HepG2 (cell line): ENCODE data around the gene DLST. TPM values are rescaled to one million over a fixed set of nuclear protein-coding genes. Genes with fewer than 3 reads are reported as not detected.

Experiments
- ATAC-seq: fragments of 200-7000 bp; cut with Tn5 transposase; 3 replicates; pipeline ENCODE4 v1.9.1; 2020; ENCODE audit warnings: mild to moderate bottlenecking, moderate library complexity
- BruUV-seq: library from RNA; stranded (reverse); fragments of 400-500 nt; replicated peaks from 2 replicates; lab custom pipeline; 2021; lab: Mats Ljungman, UMichigan
- CTCF ChIA-PET: fragments of 300-600 bp; formaldehyde crosslinking; extraction: SDS; loops from one replicate; lab custom pipeline; 2021; ENCODE audit warnings: low total read pairs, inconsistent platforms, low intra/inter-chr PET ratio; lab: Yijun Ruan, JAX
- POLR2A ChIA-PET: fragments of 350-600 bp; sonication (Branson Sonifier 250); formaldehyde crosslinking; loops from one replicate; lab custom pipeline; 2020; ENCODE audit warnings: antibody characterized with exemption, inconsistent platforms; lab: Yijun Ruan, JAX
- DNase-seq: peaks from one replicate; pipeline ENCODE4 v3.0.0-alpha.2; 2015; ENCODE audit warnings: low spot score
- FAIRE-seq: peaks from 3 replicates; lab custom pipeline; 2011; peaks lifted over from hg19 to GRCh38; lab: Jason Lieb, UNC
- H2AFZ ChIP-seq: one replicate; pipeline ENCODE4 v1.6.1; 2011; ENCODE audit warnings: low read length, inconsistent platforms
- H3K27ac ChIP-seq: fragments of 300-600 bp; 3 replicates; pipeline ENCODE4 v1.8.0; 2011; ENCODE audit warnings: mixed run types, mild to moderate bottlenecking, mixed read lengths, low read length, inconsistent platforms; ENCODE audit not compliant: insufficient read depth; ENCODE audit errors: extremely low read length
- H3K27me3 ChIP-seq, 2 experiments: fragments of 200-600 bp in 1 of 2; 2 replicates in 1 of 2; 3 replicates in 1 of 2; pipeline versions ENCODE4 v1.6.0 to v1.8.0; 2011; ENCODE audit warnings: low read length in 2 of 2, mild to moderate bottlenecking in 2 of 2, moderate library complexity in 2 of 2, inconsistent platforms in 1 of 2; ENCODE audit not compliant: insufficient read depth in 2 of 2, control insufficient read depth in 1 of 2
- H3K36me3 ChIP-seq, 2 experiments: fragments of 200-600 bp in 1 of 2; replicated peaks in 1 of 2; 2 replicates in 1 of 2; 3 replicates in 1 of 2; pipeline versions ENCODE4 v1.5.1 to v1.8.0; 2011; ENCODE audit warnings: low read length in 2 of 2, inconsistent platforms in 1 of 2; ENCODE audit not compliant: insufficient read depth in 2 of 2, control insufficient read depth in 1 of 2
- H3K4me1 ChIP-seq: 2 replicates; pipeline ENCODE4 v1.5.1; 2012; ENCODE audit warnings: low read length, inconsistent platforms; ENCODE audit not compliant: insufficient read depth
- H3K4me2 ChIP-seq: 2 replicates; pipeline ENCODE4 v1.6.0; 2011; ENCODE audit warnings: low read depth, low read length, inconsistent platforms
- H3K4me3 ChIP-seq, 3 experiments: fragments of 200-600 bp in 1 of 3; sonication (generic), shearing (Covaris generic) in 1 of 3; replicated peaks in 1 of 3; 2 replicates each; pipeline ENCODE4 v1.5.1; 2011 to 2016; ENCODE audit warnings: low read length in 3 of 3, inconsistent platforms in 2 of 3, low read depth in 2 of 3, mild to moderate bottlenecking in 2 of 3, control low read depth in 1 of 3, mixed read lengths in 1 of 3; ENCODE audit not compliant: insufficient read depth in 1 of 3
- H3K79me2 ChIP-seq: one replicate; pipeline ENCODE4 v1.6.1; 2011; ENCODE audit warnings: low read length, inconsistent platforms; ENCODE audit not compliant: insufficient read depth
- H3K9ac ChIP-seq: 2 replicates; pipeline ENCODE4 v1.6.0; 2011; ENCODE audit warnings: mild to moderate bottlenecking, low read depth, low read length, inconsistent platforms; ENCODE audit not compliant: insufficient read depth
- H3K9me3 ChIP-seq: 2 replicates; pipeline ENCODE4 v1.5.1; 2012; ENCODE audit warnings: mild to moderate bottlenecking, low read length
- H4K20me1 ChIP-seq: 2 replicates; pipeline ENCODE4 v1.6.0; 2011; ENCODE audit warnings: inconsistent platforms, mild to moderate bottlenecking, low read length, moderate library complexity; ENCODE audit not compliant: insufficient read depth
- EED ChIP-seq: sonication (generic); formaldehyde crosslinking; IDR thresholded peaks from 2 replicates; pipeline ENCODE4 v1.5.0; 2020; ENCODE audit warnings: mild to moderate bottlenecking, missing genetic modification reagents
- MEF2D ChIP-seq: sonication (generic); formaldehyde crosslinking; IDR thresholded peaks from 2 replicates; pipeline ENCODE4 v1.5.1; 2020; ENCODE audit warnings: mild to moderate bottlenecking, missing genetic modification reagents
- NR2F1 ChIP-seq, 2 experiments: fragments of 450-650 bp in 1 of 2; formaldehyde crosslinking in 1 of 2; IDR thresholded peaks; 2 replicates each; pipeline versions ENCODE4 v1.5.0 to v1.6.1; 2016 to 2020; ENCODE audit warnings: mild to moderate bottlenecking in 1 of 2, missing compliant biosample characterization in 1 of 2, missing genetic modification reagents in 1 of 2, moderate library complexity in 1 of 2
- PHF5A ChIP-seq: IDR thresholded peaks from one replicate; pipeline ENCODE4 v1.6.1; 2018; ENCODE audit warnings: low read depth, missing genetic modification reagents; ENCODE audit not compliant: unreplicated experiment
- RORA ChIP-seq: sonication (generic); formaldehyde crosslinking; IDR thresholded peaks from 2 replicates; pipeline ENCODE4 v1.5.0; 2020; ENCODE audit warnings: mild to moderate bottlenecking, missing genetic modification reagents, moderate library complexity
- SMAD1 ChIP-seq: sonication (generic); formaldehyde crosslinking; IDR thresholded peaks from 2 replicates; pipeline ENCODE4 v1.4.0; 2020; ENCODE audit warnings: missing genetic modification reagents, low read depth, mild to moderate bottlenecking, borderline replicate concordance
- SP5 ChIP-seq: IDR thresholded peaks from 2 replicates; pipeline ENCODE4 v1.6.1; 2016; ENCODE audit warnings: low read depth, borderline replicate concordance
- ZMYM3 ChIP-seq: sonication (generic); formaldehyde crosslinking; IDR thresholded peaks from 2 replicates; pipeline ENCODE4 v1.5.1; 2020; ENCODE audit warnings: mild to moderate bottlenecking, missing genetic modification reagents
- ZNF326 ChIP-seq: sonication (generic); formaldehyde crosslinking; IDR thresholded peaks from 2 replicates; pipeline ENCODE4 v1.4.0; 2020; ENCODE audit warnings: missing genetic modification reagents, borderline replicate concordance
- ZNF850 ChIP-seq: sonication (generic); formaldehyde crosslinking; conservative IDR thresholded peaks from 2 replicates; pipeline ENCODE4 v1.9.0; 2021; ENCODE audit warnings: mild to moderate bottlenecking, missing genetic modification reagents
- WGBS: methylation state at CpG from one replicate; pipeline ENCODE4 v1.1.6; 2017; ENCODE audit warnings: low lambda C conversion rate; 5-methylcytosine and 5-hydroxymethylcytosine counted together
- in situ Hi-C: cut with HindIII; loops from 2 replicates; pipeline ENCODE4 v1.10.0; 2017; ENCODE audit warnings: low pct_unique_long_range_greater_than_20kb; ENCODE audit not compliant: extremely low pct_ligation_motif_present
- intact Hi-C: fragments of 100-400 bp; cut with micrococcal nuclease; formaldehyde crosslinking; loops from one replicate; pipeline ENCODE4 v1.10.0; 2022; ENCODE audit not compliant: unreplicated experiment
- polyA plus RNA-seq, 8 experiments: library from polyadenylated mRNA; depleted of rRNA in 3 of 8; stranded (reverse) in 7 of 8; unstranded in 1 of 8; fragments of >200 nt; fragmentation: Illumina TruSeq in 4 of 8; extraction: Trizol in 4 of 8; gene quantifications; 2 replicates each; pipeline versions ENCODE4 v1.2.1 to v1.2.3, GENCODE V29; 2011 to 2016; ENCODE audit warnings: low read depth in 4 of 8, missing spikeins in 1 of 8, mixed read lengths in 1 of 8; ENCODE audit not compliant: insufficient read depth in 1 of 8
- total RNA-seq, 5 experiments: library from RNA; depleted of rRNA; stranded (reverse); fragments of >200 nt; fragmentation: Illumina TruSeq; extraction: Trizol; gene quantifications; 2 replicates each; pipeline ENCODE4 v1.2.3, GENCODE V29; 2016; ENCODE audit warnings: low read depth in 1 of 5
- TF ChIP-seq, protein P1 (sequence below): sonication (generic); formaldehyde crosslinking; IDR thresholded peaks from 2 replicates; pipeline ENCODE4 v1.4.0; 2020; ENCODE audit warnings: mild to moderate bottlenecking, low read depth, missing genetic modification reagents
- TF ChIP-seq, protein P2 (sequence below), 2 experiments: sonication (generic) in 1 of 2; formaldehyde crosslinking in 1 of 2; IDR thresholded peaks; 2 replicates each; pipeline versions ENCODE4 v1.4.0 to v1.6.1; 2018 to 2020; ENCODE audit warnings: missing genetic modification reagents in 2 of 2, borderline replicate concordance in 1 of 2, low read depth in 1 of 2, mild to moderate bottlenecking in 1 of 2, missing biosample characterization in 1 of 2
- TF ChIP-seq, protein P3 (sequence below): sonication (generic); formaldehyde crosslinking; IDR thresholded peaks from 2 replicates; pipeline ENCODE4 v1.5.0; 2020; ENCODE audit warnings: mild to moderate bottlenecking, missing genetic modification reagents, borderline replicate concordance

Gene DLST
- total and polyA plus RNA-seq, 2 of the 13 experiments (the other 11 are each of a cell fraction or from before 2014, with no cell fraction given) = 56.5 to 94.3 TPM

DNA sequence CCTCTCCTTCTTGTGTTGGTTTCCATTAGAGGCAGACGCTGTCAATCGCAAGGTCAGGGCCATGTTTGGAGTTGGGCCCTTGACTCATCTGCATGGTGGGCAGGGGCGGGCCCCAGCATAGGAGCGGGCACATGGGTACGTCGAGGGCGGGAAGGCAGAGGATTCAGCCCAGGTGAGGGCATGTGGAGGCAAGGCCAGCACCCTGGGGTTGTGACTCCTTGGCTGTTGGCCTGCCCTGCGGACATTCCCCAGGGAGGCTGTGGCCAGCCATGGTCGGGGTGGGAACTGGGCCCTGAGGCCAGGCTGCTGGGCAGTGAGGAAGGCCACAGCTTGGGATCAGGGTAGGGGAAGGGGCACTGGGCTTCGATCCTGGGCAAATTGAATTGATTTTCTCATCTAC lies 31.1 kb downstream of the DLST start:
- Histone ChIP-seq H3K4me1 (peaks cover 11% of the 10 kb centered on the region; the same call in 1 of the 2 replicates), H3K79me2 (no peaks in the 10 kb centered on the region), H3K4me3 (no peak overlapping the region), H2AFZ (no peak overlapping the region)
- TF ChIP-seq RORA = no peak
- TF ChIP-seq, all 625 proteins: peak for 0
- ChIA-PET CTCF (interaction anchor here (1.0 to 4.1 kb wide), 2 partner anchors 173 to 175 kb away, joined by 3 to 44 read pairs; no protein-coding TSS in a partner anchor), POLR2A (no interaction called here)
- Histone ChIP-seq H4K20me1 (no peaks in the 10 kb centered on the region), H3K27ac (no peak overlapping the region), H3K4me2 (no peak overlapping the region), H3K9me3 (no peaks in the 10 kb centered on the region), H3K36me3 (no peaks in the 10 kb centered on the region), H3K27me3 (no peaks in the 10 kb centered on the region), H3K9ac (no peak overlapping the region)
- FAIRE-seq (no peak), DNase-seq (no peak), ATAC-seq (no peak)
- 91% methylated on average over 9 of the region's 10 CpGs for WGBS
- no TSS peak for BruUV-seq
- intact Hi-C loops = no loop called here
- in situ Hi-C loops = loop anchor here (5.0 kb wide), 1 partner anchor 180 kb away; no protein-coding TSS in a partner anchor

DNA sequence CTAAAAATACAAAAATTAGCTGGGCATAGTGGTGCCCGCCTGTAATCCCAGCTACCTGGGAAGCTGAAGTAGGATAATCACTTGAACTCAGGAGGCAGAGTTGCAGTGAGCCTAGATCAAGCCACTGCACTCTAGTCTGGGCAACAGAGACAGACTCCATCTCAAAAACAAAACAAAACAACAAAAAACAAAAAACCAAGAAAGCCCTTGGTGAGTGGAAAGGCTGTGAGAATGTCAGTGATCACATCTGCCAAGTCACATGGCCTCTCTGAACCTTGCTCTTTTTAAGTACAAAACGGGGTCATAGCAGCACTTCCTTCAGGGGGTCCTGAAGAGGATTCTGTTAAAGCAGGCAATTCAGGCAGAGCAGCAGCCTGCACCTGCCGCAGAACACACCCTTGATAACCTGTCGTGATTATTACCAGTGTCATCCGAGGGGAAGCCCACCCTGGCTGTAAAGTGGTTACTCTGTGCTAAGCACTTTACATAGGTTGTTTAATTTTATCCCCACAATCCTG lies 31.7 kb downstream of the DLST start:
- peaks cover 11% of the 10 kb centered on the region; the same call in 1 of the 2 replicates for H3K4me1 ChIP-seq
- FAIRE-seq (no peak), DNase-seq (no peak), ATAC-seq (no peak)
- no peaks in the 10 kb centered on the region for H4K20me1 ChIP-seq
- CTCF ChIA-PET = interaction anchor here (1.0 to 4.1 kb wide), 3 partner anchors 33 to 175 kb away, joined by 3 to 44 read pairs (median 8); no protein-coding TSS in a partner anchor
- POLR2A ChIA-PET = no interaction called here
- H3K79me2 ChIP-seq = no peaks in the 10 kb centered on the region
- 50% methylated on average over 3 of the region's 5 CpGs for WGBS
- no peaks in the 10 kb centered on the region for H3K36me3 ChIP-seq
- no peaks in the 10 kb centered on the region for H3K27me3 ChIP-seq
- no peaks in the 10 kb centered on the region for H3K9me3 ChIP-seq
- H3K9ac ChIP-seq = no peak overlapping the region
- no peak overlapping the region for H3K4me2 ChIP-seq
- H2AFZ ChIP-seq = no peak overlapping the region
- no TSS peak for BruUV-seq
- H3K27ac ChIP-seq = no peak overlapping the region
- intact Hi-C loops = no loop called here
- H3K4me3 ChIP-seq = no peak overlapping the region
- no peak for TF ChIP-seq MEF2D (CRISPR knock-in tag)
- TF ChIP-seq EED (CRISPR knock-in tag) = no peak
- TF ChIP-seq ZNF326 (CRISPR knock-in tag) = no peak
- no peak for TF ChIP-seq NR2F1 (CRISPR knock-in tag; IDR thresholded peaks at IDR 0.05)
- no peak for TF ChIP-seq ZMYM3
- no peak for TF ChIP-seq SP5 (CRISPR knock-in tag)
- TF ChIP-seq, protein P1, sequence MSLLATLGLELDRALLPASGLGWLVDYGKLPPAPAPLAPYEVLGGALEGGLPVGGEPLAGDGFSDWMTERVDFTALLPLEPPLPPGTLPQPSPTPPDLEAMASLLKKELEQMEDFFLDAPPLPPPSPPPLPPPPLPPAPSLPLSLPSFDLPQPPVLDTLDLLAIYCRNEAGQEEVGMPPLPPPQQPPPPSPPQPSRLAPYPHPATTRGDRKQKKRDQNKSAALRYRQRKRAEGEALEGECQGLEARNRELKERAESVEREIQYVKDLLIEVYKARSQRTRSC (CRISPR knock-in tag) = no peak
- no peak for TF ChIP-seq PHF5A
- TF ChIP-seq, protein P2, sequence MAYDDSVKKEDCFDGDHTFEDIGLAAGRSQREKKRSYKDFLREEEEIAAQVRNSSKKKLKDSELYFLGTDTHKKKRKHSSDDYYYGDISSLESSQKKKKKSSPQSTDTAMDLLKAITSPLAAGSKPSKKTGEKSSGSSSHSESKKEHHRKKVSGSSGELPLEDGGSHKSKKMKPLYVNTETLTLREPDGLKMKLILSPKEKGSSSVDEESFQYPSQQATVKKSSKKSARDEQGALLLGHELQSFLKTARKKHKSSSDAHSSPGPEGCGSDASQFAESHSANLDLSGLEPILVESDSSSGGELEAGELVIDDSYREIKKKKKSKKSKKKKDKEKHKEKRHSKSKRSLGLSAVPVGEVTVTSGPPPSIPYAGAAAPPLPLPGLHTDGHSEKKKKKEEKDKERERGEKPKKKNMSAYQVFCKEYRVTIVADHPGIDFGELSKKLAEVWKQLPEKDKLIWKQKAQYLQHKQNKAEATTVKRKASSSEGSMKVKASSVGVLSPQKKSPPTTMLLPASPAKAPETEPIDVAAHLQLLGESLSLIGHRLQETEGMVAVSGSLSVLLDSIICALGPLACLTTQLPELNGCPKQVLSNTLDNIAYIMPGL (CRISPR knock-in tag; IDR thresholded peaks at IDR 0.05; ENCODE audit: borderline replicate concordance in 1 of 2, low read depth in 1 of 2) = no peak
- TF ChIP-seq, protein P3, sequence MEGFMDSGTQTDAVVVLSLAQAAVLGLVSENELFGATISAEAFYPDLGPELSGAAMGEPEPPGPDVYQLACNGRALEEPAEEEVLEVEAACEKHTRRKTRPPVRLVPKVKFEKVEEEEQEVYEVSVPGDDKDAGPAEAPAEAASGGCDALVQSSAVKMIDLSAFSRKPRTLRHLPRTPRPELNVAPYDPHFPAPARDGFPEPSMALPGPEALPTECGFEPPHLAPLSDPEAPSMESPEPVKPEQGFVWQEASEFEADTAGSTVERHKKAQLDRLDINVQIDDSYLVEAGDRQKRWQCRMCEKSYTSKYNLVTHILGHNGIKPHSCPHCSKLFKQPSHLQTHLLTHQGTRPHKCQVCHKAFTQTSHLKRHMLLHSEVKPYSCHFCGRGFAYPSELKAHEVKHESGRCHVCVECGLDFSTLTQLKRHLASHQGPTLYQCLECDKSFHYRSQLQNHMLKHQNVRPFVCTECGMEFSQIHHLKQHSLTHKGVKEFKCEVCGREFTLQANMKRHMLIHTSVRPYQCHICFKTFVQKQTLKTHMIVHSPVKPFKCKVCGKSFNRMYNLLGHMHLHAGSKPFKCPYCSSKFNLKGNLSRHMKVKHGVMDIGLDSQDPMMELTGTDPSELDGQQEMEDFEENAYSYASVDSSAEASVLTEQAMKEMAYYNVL = no peak
- no peak for TF ChIP-seq SMAD1
- no peak for TF ChIP-seq ZNF850 (CRISPR knock-in tag)
- in situ Hi-C loops = loop anchor here (5.0 kb wide), 1 partner anchor 179 kb away; no protein-coding TSS in a partner anchor
